ENCODE results near the gene LMO1.

DNA sequence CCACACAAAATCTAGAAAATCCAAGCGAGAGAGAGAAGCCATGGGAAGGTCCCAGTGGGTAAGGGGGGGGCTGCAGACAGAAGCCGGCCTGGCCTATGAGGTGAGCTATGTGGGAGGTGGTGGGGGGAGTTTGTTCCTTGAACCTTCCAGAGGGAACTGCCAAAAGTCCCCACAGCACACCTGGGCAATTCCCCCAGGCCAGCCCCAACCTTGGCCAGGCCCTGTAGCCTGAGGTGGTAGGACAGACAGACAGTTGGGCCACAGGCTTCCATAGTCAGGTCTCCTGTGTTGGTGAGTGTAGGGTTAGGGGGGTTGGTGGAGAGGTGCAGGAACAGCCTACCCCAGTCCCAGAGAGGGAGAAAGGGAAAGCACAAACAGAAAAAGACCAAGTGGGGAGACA, 39.0 kb downstream of the LMO1 start:
- TF ChIP-seq CTCF (IDR thresholded peaks at IDR 0.05; ENCODE audit: low read depth, low read length, poor library complexity, severe bottlenecking), result no peak
- no peak for TF ChIP-seq EZH2phosphoT487 (IDR thresholded peaks at IDR 0.05; ENCODE audit: borderline replicate concordance, low read length)
